NK-92 treated with Interleukin-12 subunit alpha and Interleukin-12 subunit beta, amount 100 ng/mL, for 24 hours (cell line): ENCODE data around the gene N4BP2.
"Not testable (repeated sequence)": the region's sequence is repeated elsewhere in the genome, so short reads cannot be mapped to it uniquely, and the experiment has no call there.

ENCODE experiments used
- DNase-seq: peaks from one replicate; lab custom pipeline; 2025; lab: John Stamatoyannopoulos, UW

Gene N4BP2

DNA sequence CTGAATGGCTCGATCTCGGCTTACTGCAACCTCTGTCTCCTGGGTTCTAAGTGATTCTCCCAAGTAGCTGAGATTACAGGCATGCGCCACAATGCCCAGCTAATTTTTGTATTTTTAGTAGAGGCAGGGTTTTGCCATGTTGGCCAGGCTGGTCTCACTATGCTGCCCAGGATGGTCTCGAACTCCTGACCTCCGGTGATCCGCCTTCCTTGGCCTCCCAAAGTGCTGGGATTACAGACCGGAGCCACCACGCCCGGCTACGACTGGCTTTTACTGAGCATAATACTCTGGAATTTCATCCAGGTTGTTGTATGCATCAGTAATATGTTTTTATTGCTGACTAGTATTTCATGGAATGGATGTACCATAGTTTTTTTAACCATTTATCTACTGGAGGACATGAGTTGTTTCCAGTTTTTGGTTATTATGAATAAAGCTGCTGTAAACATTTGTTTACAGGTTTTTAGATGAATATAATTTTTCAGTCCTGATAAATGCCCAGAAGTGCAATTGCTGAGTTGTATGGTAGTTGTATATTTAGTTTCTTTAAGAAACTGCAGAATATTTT, 31.2 kb downstream of the N4BP2 start:
- DNase-seq = no peak

DNA sequence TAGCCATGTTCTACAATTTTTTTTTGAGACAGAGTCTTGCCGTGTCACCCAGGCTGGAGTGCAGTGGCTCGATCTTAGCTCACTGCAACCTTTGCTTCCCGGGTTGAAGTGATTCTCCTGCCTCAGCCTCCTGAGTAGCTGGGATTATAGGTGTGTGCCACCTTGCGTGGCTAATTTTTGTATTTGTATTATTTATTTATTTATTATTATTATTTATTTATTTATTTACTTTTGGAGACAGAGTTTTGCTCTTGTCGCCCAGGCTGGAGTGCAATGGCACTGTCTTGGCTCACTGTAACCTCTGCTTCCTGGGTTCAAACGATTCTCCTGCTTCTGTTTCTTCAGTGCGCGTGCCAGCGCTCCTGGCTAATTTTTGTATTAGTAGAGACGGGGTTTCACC, 36.8 kb downstream of the N4BP2 start:
- not testable (repeated sequence) for DNase-seq

DNA sequence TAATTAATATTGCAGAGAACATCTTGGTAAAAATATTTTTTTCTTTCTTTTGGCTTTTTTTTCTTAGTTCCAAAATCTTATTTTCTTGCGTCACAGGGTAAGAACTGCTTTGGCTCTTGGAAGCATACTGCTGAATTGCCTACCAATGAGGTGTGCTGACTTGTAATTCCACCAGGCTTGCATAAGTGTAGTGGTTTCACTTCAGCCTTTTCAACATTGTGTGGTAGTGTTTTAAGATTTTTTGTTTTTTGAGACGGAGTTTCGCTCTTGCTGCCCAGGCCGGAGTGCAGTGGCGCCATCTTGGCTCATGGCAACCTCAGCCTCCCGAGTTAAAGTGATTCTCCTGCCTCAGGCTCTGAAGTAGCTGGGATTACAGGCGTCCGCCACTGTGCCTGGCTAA, 42.4 kb downstream of the N4BP2 start:
- DNase-seq = no peak

DNA sequence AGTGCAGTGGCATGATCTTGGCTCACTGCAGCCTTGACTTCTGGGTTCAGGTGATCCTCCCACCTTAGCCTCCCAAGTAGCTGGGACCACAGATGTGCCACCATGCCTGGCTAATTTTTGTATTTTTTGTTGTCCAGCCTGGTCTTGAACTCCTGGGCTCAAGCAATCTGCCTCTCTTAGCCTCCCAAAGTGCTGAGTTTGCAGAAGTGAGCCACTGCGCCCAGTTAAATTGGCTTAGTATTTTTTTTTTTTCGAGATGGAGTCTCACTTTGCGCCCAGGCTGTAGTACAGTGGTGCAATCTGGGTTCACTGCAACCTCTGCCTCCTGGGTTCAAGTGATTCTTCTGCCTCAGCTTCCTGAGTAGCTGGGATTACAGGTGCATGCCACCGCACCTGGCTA, 50.5 kb downstream of the N4BP2 start:
- DNase-seq = not testable (repeated sequence)

DNA sequence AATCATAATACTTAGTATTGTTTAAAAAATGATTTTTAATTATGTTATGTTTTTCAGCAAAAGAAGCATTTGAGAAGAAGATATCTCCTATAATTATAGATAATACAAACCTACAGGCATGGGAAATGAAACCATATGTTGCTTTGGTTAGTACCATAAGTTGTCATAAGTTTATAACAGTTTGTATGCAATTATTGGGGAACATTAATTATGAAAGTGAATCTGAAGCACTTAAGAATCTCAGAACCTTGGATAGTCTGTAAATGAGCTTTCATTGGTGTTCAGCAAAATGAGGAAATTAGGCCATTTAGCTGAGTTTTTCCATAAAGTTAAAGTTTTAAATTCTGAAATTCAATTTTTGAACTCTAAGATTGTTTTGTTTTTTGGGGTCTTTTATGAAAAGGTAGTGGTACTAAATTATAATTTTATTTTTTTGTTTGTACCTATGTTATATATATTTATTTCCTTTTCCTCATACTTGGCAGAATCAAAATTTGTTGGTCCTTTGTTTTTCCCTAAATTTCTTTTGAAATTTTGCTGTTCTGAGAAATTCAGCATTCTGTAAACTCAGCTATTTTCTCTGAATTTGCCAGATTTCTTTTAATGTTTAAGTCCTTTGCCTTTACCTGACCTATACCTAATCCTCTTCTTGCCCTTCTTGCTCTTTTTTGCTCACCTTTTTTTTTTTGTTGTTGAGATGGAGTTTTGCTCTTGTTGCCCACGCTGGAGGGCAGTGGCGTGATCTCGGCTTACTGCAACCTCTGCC, 55.6 kb downstream of the N4BP2 start:
- no peak for DNase-seq

DNA sequence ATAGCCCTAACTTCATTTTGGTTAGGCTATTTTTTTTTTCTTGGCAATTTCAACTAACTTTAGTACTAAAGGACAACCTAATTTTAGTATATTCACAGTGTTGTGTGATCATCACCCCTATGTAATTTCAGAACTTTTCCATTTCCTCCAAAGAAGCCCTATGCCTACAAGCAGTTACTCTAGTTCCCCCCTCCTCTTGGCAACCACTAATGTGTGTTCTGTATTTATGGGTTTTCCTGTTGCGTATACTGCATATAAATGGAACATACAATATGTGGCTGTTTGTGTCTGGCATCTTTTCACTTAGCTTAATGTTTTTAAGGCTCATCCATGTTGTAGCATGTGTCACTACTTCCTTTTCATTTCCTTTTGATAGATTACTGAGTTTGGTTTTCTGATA, 57.6 kb downstream of the N4BP2 start:
- no peak for DNase-seq

DNA sequence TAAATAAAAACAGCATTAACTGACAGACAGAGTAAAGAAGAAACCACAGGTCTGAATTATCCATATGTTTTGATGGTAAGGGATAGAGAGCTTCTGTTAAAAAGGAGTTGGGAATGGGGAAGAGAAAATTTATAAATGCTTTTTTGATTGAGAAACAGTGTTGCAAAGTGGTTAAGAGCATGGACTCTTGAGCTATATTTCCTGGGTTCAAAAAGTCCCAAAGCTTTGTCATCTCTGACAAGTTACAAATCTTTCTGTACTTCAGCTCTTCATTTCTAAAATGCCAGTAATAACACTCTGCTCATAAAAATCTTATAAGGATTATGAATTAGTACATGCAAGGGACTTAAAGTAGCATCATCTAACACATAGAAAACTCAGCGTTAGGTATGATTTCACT, 62.2 kb downstream of the N4BP2 start:
- DNase-seq = no peak

DNA sequence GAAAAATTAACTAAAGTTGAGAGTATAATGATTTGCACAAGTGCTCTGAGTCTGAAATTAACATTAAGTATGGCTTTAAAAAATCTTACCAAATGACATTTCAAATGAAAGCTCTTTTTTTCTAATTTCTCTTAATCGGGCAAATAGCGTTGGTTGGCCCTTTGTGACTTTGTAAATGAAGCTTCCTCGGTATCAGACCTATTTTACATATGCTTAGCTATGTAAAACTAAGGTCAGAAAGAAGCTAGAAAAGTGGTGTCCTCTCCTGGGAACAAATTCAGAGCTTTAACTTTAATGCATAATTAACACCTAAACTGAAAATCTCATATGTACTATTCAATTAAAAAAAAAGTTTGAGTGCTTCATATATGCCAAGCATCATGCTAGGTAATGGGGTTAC, 62.7 kb downstream of the N4BP2 start:
- DNase-seq = no peak

DNA sequence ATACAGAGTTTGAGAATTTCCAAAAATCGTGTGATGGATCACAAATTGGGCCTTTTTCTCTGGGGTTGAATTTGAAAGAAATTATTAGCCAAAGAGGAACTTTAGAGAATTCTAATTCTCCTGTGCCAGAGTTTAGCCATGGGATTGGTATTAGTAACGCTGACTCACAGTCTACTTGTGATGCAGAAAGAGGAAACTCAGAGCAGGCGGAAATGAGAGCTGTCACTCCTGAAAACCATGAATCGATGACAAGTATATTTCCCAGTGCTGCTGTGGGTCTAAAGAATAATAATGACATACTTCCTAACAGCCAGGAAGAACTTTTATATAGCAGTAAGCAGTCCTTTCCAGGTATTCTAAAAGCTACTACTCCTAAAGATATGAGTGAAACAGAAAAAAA, 64.9 kb downstream of the N4BP2 start:
- DNase-seq = no peak

DNA sequence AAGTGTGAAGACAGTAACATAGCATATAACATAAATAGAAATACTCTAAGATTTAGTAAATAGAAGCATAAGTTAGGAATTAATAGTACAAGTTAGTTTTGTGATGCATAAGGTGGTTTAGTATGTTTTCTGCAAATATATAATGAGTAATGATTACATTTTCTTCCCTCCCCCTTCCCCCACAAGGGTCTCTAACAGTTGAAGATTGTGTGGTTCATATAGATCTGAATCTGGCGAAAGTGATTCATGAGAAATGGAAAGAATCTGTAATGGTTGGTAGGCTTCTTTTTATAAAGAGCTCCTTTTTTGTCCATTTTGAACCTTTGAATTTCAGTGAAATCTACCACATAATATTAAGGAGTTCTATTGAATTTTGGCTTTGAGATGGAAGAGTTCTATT, 66.3 kb downstream of the N4BP2 start:
- no peak for DNase-seq

DNA sequence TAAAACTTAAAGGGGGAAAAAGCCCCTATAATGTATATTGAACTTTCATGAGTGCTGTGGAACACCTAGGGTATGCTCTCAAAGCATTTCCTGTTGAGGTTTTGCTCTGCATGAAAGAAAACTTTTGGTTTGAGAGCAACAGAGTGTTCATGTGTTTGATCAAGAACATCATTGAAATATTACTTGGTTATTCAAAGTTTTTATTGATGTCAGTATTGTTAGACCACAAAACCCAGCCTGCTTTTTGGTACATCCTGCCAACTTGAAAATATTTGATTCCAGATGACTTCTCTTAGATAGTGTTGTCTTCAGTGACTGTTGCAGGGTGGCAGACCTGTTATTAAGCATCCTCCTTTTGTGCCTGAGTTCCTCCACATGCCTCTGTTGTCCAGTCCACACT, 68.0 kb downstream of the N4BP2 start:
- DNase-seq = no peak

DNA sequence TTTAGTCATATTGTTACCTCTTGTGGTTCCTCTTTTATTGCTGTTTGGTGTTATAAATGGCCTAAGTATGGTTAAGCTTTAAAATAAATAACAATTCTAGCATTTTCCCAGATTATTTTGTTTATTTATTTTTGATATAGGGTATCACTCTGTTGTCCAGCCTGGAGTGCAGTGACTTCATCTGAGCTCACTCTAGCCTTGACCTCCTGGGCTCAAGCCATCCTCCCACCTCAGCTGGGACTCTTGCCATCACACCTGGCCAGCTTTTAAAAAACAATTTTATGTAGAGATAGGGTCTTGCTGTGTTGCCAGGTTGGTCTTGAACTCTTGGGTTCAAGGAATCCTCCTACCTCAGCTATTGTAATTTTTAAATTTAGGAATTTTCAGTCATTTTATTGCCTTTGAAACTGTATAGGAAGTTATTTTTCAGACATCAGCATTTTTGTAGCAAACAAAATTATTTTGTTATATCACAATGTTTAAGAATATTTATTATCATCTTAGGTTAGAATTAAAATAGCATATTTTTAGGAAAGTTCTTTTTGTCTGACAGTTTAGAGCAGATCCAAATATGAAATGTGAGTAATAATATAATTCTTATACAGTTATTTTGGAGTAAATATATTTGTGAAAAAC, 73.9 kb downstream of the N4BP2 start:
- DNase-seq = no peak

DNA sequence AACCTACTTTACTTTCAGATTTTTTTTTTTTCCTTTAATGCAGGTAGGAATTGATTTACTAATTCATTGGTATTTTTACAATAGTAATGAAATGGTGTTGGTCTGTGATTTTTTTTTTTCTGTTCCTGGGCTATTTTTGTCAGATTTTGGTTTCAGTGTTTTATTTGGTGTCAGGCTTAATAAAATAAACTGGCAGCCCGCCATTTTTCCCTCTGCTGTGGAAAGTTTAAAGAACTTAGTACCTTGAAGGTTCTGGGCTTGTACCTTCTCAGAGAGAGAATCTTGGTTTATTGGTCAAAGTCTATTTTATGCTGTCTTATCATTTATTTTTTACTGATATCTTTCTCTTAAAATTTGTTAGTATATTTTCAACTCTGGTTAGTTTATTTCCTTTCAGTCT, 76.2 kb downstream of the N4BP2 start:
- no peak for DNase-seq

DNA sequence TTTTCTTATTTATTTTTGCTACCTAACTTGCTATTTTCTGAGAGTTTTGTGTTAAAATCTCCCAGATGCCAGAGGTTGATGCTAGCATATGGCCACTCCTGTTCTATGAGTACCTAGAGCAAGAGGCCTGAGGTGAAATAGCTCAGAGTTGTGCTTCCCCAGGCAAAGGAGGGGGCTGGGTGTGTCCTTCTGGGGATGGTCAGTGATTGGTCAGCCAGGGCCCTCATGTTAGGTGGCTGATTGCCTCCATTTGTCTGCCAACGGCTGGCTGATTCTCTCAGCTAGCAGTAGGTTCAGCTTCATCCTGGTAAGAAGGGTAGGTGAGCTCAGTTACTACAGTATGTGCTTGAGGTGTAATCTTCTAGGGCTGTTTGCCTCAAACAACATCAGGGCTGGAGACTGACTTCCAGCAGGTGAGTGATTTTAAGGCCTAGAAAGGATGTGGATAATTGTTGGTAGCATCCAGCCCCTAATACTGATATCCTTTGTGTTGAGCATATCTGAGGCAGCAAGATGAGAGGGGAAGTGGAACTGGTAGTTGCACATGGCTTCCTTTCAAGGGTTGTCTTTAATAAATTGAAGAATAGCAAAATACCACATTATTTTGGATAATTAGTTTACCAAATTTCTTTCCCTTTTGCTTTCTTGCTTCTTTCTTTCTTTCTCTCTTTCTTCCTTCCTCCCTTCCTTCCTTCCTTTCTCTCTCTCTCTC, 77.7 kb downstream of the N4BP2 start:
- DNase-seq = no peak

DNA sequence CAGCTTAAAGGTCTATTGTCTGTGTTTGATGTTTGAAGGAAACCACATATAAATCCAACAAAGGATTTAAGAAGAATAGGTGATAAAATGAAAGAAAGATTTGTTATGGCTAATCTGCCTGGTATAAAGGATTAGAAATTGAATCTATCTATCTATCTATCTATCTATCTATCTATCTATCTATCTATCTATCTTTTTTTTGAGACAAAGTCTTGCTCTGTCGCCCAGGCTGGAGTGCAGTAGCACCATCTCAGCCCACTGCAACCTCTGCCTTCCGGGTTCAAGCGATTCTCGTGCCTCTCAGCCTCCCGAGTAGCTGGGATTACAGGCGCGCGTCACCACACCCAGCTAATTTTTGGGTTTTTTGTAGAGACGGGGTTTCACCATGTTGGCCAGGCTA, 79.6 kb downstream of the N4BP2 start:
- DNase-seq = not testable (repeated sequence)

DNA sequence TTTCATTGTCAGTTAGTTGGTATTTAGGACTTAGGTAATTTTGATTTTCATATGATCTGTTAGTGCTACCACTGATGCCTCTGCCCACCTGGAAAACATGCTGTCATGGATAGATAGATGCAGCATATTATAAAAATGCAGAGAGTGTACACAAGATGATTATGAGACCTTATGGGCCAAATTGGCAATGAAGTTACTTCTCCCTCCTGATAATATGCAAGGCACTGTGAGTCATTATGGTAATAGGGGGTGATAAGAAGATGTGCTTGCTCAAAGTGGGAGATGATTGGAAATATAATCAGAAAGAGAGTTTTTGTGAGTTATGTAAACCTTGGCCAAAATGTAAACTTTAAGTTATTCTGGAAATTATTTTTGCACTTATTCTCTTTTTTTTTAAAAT, 83.5 kb downstream of the N4BP2 start:
- no peak for DNase-seq

DNA sequence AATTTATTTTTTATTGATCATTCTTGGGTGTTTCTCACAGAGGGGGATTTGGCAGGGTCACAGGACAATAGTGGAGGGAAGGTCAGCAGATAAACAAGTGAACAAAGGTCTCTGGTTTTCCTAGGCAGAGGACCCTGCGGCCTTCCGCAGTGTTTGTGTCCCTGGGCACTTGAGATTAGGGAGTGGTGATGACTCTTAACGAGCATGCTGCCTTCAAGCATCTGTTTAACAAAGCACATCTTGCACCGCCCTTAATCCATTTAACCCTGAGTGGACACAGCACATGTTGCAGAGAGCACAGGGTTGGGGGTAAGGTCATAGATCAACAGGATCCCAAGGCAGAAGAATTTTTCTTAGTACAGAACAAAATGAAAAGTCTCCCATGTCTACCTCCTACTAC, 83.9 kb downstream of the N4BP2 start:
- DNase-seq = not testable (repeated sequence)

DNA sequence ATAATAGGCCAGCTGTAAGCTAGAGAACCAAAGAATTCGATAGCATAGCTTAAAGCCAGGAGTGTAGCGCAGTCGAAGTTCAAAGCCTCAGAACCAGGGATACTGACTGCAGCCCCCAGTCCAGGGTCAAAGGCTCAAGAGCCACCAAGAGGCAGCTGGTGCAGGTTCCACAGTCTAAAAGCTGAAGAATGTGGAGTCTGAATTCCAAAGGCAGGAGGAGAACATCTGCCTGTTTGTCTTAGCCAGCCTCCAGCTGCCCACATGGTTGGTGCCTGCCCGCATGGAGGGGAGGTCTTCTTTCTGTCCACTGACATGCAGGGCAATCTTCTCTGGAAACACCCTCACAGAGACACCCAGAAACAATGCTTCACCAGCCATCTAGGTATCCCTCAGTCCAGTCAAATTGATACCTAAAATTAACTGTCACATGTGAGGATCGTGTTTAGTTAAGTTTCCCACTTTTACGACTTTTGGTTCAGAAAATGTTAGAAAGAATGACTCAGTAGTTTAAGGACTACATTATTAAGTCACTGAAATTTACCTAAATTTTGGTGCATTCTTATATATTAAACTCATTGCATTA, 87.4 kb downstream of the N4BP2 start:
- DNase-seq = no peak

DNA sequence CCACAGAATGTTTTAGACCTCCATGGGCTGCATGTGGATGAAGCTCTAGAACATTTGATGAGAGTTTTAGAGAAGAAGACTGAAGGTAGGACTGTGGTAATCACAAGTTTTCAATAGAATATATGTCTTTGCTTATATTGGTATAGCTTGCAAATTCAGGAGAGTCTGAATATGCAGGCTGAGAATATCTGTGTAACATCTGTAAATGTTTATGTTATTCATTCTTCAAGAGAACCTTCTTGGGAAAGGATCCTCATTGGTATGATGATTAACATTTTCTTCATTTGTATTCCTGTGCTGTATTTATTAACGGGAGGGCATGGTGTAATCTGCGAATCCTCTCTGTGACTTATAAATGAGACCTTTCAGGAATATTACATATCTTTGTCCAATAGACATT, 88.1 kb downstream of the N4BP2 start:
- DNase-seq = no peak

DNA sequence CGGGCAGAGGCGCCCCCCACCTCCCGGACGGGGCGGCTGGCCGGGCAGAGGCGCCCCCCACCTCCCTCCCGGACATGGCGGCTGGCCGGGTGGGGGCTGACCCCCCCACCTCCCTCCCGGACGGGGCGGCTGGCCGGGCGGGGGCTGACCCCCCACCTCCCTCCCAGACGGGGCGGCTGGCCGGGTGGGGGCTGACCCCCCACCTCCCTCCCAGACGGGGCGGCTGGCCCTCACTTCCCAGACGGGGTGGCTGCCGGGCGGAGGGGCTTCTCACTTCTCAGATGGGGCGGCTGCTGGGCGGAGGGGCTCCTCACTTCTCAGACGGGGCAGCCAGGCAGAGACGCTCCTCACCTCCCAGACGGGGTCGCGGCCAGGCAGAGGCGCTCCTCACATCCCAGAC, 90.8 kb downstream of the N4BP2 start:
- not testable (repeated sequence) for DNase-seq

DNA sequence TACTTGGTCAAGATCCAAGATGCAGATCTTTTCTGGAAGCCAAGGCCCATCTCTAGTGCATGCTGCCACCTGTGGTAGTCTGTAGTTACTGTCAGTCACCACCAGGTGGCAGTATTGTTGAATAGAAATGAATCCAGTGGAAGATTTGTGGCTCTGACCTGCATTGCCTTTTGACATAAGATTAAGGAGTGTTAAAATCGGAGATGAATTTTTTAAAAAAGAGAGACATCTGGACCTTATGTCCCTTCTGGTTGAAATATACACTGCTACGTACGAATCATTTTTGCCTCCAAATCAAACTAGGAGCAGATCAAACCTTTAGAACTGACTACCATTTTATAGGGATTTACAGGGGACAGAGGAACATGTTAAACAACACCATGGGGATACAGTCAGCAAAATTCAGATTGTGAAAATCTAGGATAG, 93.3 kb downstream of the N4BP2 start:
- DNase-seq = peak; percentile 19

DNA sequence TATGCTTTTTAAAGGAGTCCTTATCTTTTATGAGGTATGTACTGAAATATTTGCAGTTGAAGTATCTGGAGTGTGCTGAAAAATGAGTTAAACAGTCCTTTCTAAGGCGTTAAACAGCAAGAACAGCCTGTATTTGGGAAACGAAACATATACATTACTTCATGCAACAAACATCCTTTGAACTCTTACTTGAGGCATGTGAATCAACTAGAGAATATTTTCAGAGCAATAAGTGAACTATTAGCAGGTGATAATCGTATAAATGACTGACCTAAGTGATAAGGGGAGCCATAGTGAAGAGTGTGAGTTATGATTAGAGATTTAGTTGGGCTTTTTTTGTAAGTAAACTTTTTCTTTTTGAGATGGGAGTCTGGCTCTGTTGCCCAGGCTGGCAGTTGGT, 94.3 kb downstream of the N4BP2 start:
- no peak for DNase-seq

DNA sequence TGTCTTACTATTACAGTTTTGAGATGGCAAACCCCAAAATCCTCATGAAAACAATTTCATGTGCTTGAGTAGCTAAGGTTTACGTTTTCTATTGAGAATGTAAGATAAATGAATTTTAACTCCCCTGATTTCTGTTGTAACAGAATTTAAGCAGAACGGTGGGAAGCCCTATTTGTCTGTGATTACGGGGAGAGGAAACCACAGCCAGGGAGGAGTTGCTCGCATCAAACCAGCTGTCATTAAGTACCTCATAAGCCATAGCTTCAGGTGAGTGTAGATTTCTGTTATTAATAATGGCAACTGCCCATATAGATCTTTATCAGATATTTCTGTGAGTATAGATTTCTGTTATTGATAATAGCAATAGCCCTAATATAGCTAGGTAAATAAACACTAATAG, 96.0 kb downstream of the N4BP2 start:
- no peak for DNase-seq
